Measurements from ENCODE around the gene SBF1.
"Not testable (repeated sequence)": the region's sequence is repeated elsewhere in the genome, so short reads cannot be mapped to it uniquely, and the experiment has no call there.

SBF1 gene

GRCh38 chr22:50445880-50446707 is 28.7 kb downstream of the SBF1 start:
- no peak for DNase-seq (ENCODE audit: low read depth in 1 of 2, low spot score in 1 of 2)

- no peak for DNase-seq (ENCODE audit: low read depth in 1 of 2, low spot score in 1 of 2)
These were observed 29.6 kb downstream of the SBF1 start for GRCh38 chr22:50445071-50445879.

GRCh38 chr22:50444663-50445062 is 30.2 kb downstream of the SBF1 start:
- DNase-seq (ENCODE audit: low read depth in 1 of 2, low spot score in 1 of 2), result no peak

GRCh38 chr22:50443801-50444625 is 30.8 kb downstream of the SBF1 start:
- no peak for DNase-seq (ENCODE audit: low read depth in 1 of 2, low spot score in 1 of 2)

GRCh38 chr22:50443197-50443596 is 31.6 kb downstream of the SBF1 start:
- no peak for DNase-seq (ENCODE audit: low read depth in 1 of 2, low spot score in 1 of 2)

GRCh38 chr22:50441428-50441993 is 33.3 kb downstream of the SBF1 start:
- no peak for DNase-seq (ENCODE audit: low read depth in 1 of 2, low spot score in 1 of 2)

GRCh38 chr22:50440544-50441249 is 34.1 kb downstream of the SBF1 start:
- DNase-seq (ENCODE audit: low read depth in 1 of 2, low spot score in 1 of 2), result no peak

GRCh38 chr22:50439871-50440331 is 34.9 kb downstream of the SBF1 start:
- no peak for DNase-seq (ENCODE audit: low read depth in 1 of 2, low spot score in 1 of 2)

- no peak for DNase-seq (ENCODE audit: low read depth in 1 of 2, low spot score in 1 of 2)
These were observed 35.4 kb downstream of the SBF1 start for GRCh38 chr22:50439314-50439870.

- DNase-seq (ENCODE audit: low read depth in 1 of 2, low spot score in 1 of 2), result no peak
These were observed 36.2 kb downstream of the SBF1 start for GRCh38 chr22:50438305-50439275.

- DNase-seq (ENCODE audit: low read depth in 1 of 2, low spot score in 1 of 2), result no peak
These were observed 37.1 kb downstream of the SBF1 start for GRCh38 chr22:50437511-50438304.

GRCh38 chr22:50436841-50437341 is 37.9 kb downstream of the SBF1 start:
- DNase-seq (ENCODE audit: low read depth in 1 of 2, low spot score in 1 of 2), result no peak

GRCh38 chr22:50436015-50436830 is 38.6 kb downstream of the SBF1 start:
- DNase-seq (ENCODE audit: low read depth in 1 of 2, low spot score in 1 of 2), result no peak

GRCh38 chr22:50435291-50436014 is 39.4 kb downstream of the SBF1 start:
- no peak for DNase-seq (ENCODE audit: low read depth in 1 of 2, low spot score in 1 of 2)

- DNase-seq (ENCODE audit: low read depth in 1 of 2, low spot score in 1 of 2), result no peak
These were observed 40.0 kb downstream of the SBF1 start for GRCh38 chr22:50434849-50435248.

GRCh38 chr22:50432877-50433510 is 41.8 kb downstream of the SBF1 start:
- DNase-seq (ENCODE audit: low read depth in 1 of 2, low spot score in 1 of 2), result not testable (repeated sequence)

All from stimulated activated CD4-positive, alpha-beta T cell treated with anti-CD3 and anti-CD28 coated beads, Interleukin-15, amount 100 ng/mL, for 1 hour (primary cell).